ENCODE measurements around the gene BSPH1.
"Not testable (repeated sequence)": the region's sequence is repeated elsewhere in the genome, so short reads cannot be mapped to it uniquely, and the experiment has no call there.

The BSPH1 gene

DNA sequence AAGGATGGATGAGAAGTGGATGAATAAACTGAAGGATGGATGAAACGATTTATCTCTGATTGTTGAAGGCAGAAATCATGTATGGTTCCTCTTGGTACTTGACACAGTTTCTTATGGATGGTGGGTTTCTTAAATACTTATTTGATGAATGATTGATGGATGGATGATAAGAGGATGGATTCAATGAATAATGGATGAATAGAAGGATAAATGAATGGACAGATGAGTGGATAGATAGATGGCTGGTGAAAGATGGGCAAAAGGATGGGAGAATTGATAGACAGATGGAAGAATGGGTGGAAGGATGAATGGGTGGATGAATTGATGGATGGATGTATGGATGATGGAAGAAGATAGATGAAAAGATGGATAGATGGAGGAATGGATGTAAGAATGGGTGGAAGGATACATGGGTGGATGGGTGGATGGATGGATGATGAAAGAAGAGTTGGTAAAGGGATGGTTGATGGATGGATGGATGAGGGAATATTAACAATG is 4.3 kb upstream of the BSPH1 start:
- DNase-seq (ENCODE audit: low read depth), result no peak
- TF ChIP-seq, protein P1, sequence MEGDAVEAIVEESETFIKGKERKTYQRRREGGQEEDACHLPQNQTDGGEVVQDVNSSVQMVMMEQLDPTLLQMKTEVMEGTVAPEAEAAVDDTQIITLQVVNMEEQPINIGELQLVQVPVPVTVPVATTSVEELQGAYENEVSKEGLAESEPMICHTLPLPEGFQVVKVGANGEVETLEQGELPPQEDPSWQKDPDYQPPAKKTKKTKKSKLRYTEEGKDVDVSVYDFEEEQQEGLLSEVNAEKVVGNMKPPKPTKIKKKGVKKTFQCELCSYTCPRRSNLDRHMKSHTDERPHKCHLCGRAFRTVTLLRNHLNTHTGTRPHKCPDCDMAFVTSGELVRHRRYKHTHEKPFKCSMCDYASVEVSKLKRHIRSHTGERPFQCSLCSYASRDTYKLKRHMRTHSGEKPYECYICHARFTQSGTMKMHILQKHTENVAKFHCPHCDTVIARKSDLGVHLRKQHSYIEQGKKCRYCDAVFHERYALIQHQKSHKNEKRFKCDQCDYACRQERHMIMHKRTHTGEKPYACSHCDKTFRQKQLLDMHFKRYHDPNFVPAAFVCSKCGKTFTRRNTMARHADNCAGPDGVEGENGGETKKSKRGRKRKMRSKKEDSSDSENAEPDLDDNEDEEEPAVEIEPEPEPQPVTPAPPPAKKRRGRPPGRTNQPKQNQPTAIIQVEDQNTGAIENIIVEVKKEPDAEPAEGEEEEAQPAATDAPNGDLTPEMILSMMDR (IDR thresholded peaks at IDR 0.05; ENCODE audit: low read length, missing control alignments), result no peak
- no peak overlapping the region for H3K4me3 ChIP-seq (replicated peaks; ENCODE audit: low read depth, low read length)

DNA sequence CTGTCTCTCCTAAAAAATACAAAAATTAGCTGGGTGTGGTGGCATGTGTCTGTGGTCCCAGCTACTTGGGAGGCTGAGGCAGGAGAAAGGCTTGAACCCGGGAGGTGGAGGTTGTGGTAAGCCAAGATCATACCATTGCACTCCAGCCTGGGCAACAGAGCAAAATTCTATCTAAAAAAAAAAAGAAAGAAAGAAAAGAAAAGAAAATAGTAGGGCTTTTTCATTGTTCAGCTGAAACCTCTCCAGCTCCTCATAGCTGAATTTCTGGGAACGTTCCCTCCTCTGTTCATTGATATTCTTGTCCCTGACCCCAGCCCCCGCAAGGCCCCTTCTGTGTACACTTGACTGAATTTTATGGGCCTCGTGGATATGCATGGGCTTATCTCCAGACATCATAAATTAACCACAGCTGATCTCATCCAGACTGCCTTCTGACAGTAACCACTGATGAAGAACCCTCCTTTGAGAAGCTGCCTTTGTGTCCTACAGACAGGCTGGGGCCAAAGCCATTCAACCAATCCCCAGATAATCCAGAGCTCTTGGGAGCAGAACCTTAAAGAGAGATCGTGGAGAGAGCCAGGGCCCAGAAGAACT is 2.3 kb upstream of the BSPH1 start, which contains the start of gene ELSPBP1:
ELSPBP1 (plus strand) TSS at position 424 of the 594 bp plus-strand sequence. CDS start 14,036 bp downstream, outside the sequence.
- no peak for DNase-seq (ENCODE audit: low read depth)
- H3K4me3 ChIP-seq (replicated peaks; ENCODE audit: low read depth, low read length), result no peak within 1 kb of the TSS
- TF ChIP-seq, protein P1 (IDR thresholded peaks at IDR 0.05; ENCODE audit: low read length, missing control alignments), result no peak

DNA sequence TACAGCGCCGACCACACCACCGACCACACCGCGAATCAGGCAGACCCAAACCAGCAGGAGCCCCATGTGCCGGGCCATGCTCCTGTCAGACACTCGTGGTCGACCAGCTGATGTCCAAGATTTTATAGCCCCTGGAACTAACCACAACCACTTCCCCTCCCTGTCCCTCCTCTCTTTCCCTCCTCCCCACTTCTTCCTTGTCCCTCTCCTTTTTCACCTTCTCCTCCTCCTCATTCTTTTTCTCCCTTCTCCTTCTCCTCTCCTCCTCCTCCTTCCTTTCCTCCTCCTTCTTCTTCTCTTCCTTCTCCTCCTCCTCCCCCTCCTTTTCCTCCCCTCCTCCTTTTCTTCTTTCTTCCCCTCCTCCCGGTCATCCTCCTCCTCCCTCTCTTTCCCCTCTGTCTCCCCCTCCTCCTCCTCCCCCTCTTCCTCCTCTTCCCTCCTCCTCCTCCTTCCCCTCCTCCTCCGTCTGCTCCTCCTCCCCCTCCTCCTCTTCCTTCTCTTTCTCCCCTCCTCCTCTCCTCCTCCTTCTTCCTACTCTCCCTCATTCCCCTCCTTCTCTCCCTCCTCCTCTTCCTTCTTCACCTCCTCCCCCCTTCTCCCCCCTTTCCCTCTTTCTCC is 670 bp downstream of the BSPH1 start:
- TF ChIP-seq, protein P1 (IDR thresholded peaks at IDR 0.05; ENCODE audit: low read length, missing control alignments), result no peak
- no peak overlapping the region for H3K4me3 ChIP-seq (replicated peaks; ENCODE audit: low read depth, low read length)
- no peak for DNase-seq (ENCODE audit: low read depth)

DNA sequence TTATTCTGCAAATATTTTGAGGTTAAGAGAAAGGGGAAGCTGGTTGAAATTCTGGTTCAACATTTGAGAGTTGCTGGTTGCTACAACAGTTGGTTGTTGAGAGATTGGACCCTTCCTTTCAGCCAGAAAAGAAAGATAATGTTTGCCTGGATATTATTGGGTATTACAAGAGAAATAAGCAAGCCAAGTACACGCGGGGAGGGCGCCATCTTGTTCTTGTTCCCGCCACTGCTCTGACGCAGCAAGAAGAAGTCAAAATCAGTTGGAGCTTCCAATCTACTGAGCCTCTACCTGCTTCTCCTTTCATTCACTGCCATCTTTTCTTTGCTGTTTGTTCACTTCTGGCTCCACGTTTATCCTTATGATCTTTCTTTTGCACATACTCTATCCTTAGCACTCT is 18.4 kb downstream of the BSPH1 start:
- no peak for DNase-seq (ENCODE audit: low read depth)
- H3K4me3 ChIP-seq (replicated peaks; ENCODE audit: low read depth, low read length), result no peak overlapping the region
- TF ChIP-seq, protein P1 (IDR thresholded peaks at IDR 0.05; ENCODE audit: low read length, missing control alignments), result no peak

DNA sequence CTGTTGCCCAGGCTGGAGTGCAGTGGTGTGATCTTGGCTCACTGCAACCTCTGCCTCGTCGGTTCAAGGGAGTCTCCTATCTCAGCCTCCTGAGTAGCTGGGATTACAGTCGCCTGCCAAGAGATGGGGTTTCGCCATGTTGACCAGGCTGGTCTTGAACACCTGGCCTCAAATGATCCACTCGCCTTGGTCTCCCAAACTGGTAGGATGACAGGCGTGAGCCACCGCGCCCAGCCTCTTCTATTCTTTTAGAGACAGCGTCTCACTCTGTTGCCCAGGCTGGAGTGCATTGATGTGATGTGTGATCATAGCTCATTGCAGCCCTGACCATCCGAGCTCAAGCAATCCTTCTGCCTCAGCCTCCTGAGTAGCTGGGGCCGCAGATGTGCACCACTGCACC is 36.0 kb downstream of the BSPH1 start:
- H3K4me3 ChIP-seq (replicated peaks; ENCODE audit: low read depth, low read length); DNase-seq (ENCODE audit: low read depth): not testable (repeated sequence)

DNA sequence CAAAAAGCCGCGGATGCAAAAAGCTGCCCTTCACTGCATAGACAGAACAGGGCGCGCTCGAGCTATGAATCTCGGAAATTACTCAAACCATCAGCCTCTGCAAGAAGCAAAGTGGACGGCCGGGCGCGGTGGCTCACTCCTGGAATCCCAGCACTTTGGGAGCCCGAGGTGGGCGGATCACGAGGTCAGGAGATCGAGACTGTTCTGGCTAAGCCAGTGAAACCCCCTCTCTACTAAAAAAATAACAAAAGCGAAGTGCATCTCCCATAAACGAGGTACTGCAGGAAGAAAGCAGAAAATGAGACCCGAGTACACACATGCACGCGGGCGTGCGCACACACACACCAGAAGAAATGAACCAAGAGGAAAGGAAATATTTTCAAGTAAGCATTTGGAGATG is 39.8 kb downstream of the BSPH1 start:
- DNase-seq (ENCODE audit: low read depth); H3K4me3 ChIP-seq (replicated peaks; ENCODE audit: low read depth, low read length): not testable (repeated sequence)

DNA sequence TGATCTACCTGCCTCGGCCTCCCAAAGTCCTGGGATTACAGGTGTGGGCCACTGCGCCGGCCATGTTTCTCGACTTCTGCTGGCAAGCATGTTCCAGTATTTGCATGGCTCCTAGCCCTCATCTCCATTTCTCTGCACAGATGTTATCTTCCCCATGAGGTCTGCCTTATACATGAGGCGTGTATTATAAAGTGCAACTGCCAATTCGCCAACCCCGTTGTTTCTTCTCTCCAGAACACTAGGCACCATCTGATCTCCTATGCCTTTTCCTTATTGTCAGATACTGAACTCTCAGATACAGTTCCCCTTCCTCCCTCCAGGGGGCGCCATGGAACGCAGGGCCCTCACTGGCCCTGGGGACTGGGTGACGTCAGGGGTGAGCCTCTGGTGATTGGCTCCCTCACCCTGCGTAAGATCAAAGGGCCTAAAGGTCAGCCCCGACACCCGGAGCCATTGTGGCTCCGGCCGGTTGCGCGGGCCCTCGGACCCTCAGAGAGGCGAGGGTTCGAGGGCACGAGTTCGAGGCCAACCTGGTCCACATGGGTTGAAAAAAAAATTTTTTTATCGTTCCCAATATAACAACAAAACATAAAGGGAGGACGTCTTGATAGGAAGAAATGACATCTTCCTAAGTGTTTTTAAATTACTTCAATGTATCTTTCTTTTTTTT is 42.0 kb downstream of the BSPH1 start:
- DNase-seq (ENCODE audit: low read depth); H3K4me3 ChIP-seq (replicated peaks; ENCODE audit: low read depth, low read length): not testable (repeated sequence)

DNA sequence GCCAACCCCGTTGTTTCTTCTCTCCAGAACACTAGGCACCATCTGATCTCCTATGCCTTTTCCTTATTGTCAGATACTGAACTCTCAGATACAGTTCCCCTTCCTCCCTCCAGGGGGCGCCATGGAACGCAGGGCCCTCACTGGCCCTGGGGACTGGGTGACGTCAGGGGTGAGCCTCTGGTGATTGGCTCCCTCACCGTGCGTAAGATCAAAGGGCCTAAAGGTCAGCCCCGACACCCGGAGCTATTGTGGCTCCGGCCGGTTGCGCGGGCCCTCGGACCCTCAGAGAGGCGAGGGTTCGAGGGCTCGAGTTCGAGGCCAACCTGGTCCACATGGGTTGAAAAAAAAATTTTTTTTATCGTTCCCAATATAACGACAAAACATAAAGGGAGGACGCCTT is 63.4 kb downstream of the BSPH1 start:
- not testable (repeated sequence) for H3K4me3 ChIP-seq (replicated peaks; ENCODE audit: low read depth, low read length); DNase-seq (ENCODE audit: low read depth)

DNA sequence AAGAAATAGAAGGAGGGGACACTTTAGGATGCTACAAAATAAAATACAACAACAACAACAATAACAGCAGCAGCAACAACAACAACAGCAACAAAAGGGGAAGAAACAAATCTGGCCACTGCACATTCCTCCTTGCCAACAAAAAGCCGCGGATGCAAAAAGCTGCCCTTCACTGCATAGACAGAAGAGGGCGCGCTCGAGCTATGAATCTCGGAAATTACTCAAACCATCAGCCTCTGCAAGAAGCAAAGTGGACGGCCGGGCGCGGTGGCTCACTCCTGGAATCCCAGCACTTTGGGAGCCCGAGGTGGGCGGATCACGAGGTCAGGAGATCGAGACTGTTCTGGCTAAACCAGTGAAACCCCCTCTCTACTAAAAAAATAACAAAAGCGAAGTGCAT is 71.9 kb downstream of the BSPH1 start:
- DNase-seq (ENCODE audit: low read depth); H3K4me3 ChIP-seq (replicated peaks; ENCODE audit: low read depth, low read length): not testable (repeated sequence)

All from fibroblast of pulmonary artery (primary cell).